DND-41 (cell line): ENCODE measurements around the gene IHH.

Source experiments
- EZH2 ChIP-seq: IDR thresholded peaks from 3 replicates; pipeline ENCODE4 v1.6.1; 2012; ENCODE audit warnings: borderline replicate concordance, low read depth, mild to moderate bottlenecking, moderate library complexity, low read length, inconsistent platforms; ENCODE audit not compliant: severe bottlenecking
- TF ChIP-seq, protein P1 (sequence below): IDR thresholded peaks from 2 replicates; pipeline ENCODE4 v1.5.1; 2012; ENCODE audit warnings: borderline replicate concordance, low read length, moderate library complexity, mild to moderate bottlenecking; ENCODE audit not compliant: poor library complexity, severe bottlenecking; ENCODE audit errors: extremely low read depth

DNA sequence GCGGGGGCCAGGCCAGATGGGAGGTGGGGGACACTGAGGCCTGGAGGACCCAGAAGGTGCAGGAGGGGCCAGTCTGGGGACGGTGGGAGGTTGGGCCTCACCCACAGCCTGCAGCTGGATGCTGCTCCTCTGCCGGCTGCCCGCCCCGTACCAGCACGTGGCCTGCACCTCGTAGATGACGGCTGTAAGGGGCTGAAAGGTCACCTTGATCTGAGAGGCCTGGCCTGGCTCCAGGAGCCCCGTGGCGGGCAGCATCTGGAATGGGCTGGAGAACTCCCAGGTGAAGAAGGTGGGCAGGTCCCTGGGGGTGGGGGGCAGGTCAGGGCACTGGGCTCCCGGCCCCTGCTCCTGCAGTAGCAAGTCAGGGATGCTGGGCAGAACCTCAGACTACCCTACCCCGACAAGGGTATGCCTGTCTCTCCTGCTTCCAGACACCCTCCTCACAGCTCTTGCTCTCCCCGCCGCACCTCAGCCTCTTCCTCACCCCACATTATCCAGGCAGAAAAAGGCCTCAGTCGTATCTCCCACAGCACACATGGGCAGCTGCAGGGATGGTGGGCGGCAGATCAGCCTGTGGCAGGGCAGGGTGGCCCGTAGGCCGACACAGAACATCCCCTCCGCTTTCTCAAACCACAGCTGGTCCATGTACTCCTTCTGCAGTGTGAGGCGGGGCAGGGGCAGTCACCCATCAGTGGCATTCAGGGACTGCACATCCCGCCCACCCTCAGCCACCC lies 29.5 kb downstream of the IHH start:
- TF ChIP-seq, protein P1, sequence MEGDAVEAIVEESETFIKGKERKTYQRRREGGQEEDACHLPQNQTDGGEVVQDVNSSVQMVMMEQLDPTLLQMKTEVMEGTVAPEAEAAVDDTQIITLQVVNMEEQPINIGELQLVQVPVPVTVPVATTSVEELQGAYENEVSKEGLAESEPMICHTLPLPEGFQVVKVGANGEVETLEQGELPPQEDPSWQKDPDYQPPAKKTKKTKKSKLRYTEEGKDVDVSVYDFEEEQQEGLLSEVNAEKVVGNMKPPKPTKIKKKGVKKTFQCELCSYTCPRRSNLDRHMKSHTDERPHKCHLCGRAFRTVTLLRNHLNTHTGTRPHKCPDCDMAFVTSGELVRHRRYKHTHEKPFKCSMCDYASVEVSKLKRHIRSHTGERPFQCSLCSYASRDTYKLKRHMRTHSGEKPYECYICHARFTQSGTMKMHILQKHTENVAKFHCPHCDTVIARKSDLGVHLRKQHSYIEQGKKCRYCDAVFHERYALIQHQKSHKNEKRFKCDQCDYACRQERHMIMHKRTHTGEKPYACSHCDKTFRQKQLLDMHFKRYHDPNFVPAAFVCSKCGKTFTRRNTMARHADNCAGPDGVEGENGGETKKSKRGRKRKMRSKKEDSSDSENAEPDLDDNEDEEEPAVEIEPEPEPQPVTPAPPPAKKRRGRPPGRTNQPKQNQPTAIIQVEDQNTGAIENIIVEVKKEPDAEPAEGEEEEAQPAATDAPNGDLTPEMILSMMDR = no peak
- TF ChIP-seq EZH2 = no peak
